Activated CD4-positive, alpha-beta T cell treated with anti-CD3 and anti-CD28 coated beads, Interleukin-2, amount 10 ng/mL, durations not matched to agents 7 days and 5 days (primary cell): ENCODE data around the gene SND1. TPM values are rescaled to one million over a fixed set of nuclear protein-coding genes. Genes with fewer than 3 reads are reported as not detected.

Experiments used
- CTCF ChIA-PET: fragments of 350-600 bp; sonication (Branson Sonifier 250); formaldehyde crosslinking; loops from one replicate; lab custom pipeline; 2021; ENCODE audit warnings: antibody characterized with exemption; lab: Charles Lee
- POLR2A ChIA-PET: fragments of 350-600 bp; sonication (Branson Sonifier 250); formaldehyde crosslinking; loops from one replicate; lab custom pipeline; 2021; ENCODE audit warnings: antibody characterized with exemption; lab: Charles Lee
- DNase-seq: peaks from one replicate; pipeline ENCODE4 v3.0.0-alpha.2; 2020
- H3K27ac Mint-ChIP-seq: one replicate; pipeline ENCODE4 v1.8.0; 2021; ENCODE audit warnings: mild to moderate bottlenecking, moderate library complexity, mixed read lengths
- H3K27me3 Mint-ChIP-seq: one replicate; pipeline ENCODE4 v1.8.0; 2021; ENCODE audit warnings: mixed read lengths
- H3K36me3 Mint-ChIP-seq: one replicate; pipeline ENCODE4 v1.8.0; 2021; ENCODE audit warnings: low read depth, mixed read lengths
- H3K4me1 Mint-ChIP-seq: one replicate; pipeline ENCODE4 v1.8.0; 2021; ENCODE audit warnings: mixed read lengths
- H3K4me3 Mint-ChIP-seq: one replicate; pipeline ENCODE4 v1.8.0; 2021; ENCODE audit warnings: mild to moderate bottlenecking, moderate library complexity, mixed read lengths
- H3K9me3 Mint-ChIP-seq: one replicate; pipeline ENCODE4 v1.8.0; 2021; ENCODE audit warnings: mixed read lengths
- total RNA-seq, 2 experiments: library from RNA; stranded (reverse); gene quantifications; one replicate each; pipeline ENCODE4 v1.2.3, GENCODE V29; 2021

SND1 gene
- total RNA-seq, 2 experiments from 2014 or later, result 141 to 163 TPM

DNA sequence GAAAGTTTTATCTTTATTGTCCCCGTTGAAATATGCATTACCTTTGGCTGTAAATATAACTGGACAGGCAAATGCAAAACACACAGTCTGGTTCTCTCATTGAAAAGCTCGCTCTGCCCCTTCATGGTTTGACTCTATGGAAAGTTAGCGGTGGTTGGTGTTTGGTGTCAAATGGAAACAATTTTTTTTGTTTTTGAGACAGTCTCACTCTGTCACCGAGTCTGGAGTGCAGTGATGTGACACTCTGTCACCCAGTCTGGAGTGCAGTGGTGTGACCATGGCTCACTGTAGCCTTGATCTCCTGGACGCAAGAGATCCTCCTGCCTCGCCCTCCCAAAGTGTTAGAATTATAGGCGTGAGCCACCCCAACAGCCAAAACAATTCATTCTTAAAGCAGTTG, 229.6 kb downstream of the SND1 start:
- Mint-ChIP-seq H3K36me3 (peaks cover 4% of the 10 kb centered on the region), H3K9me3 (no peaks in the 10 kb centered on the region), H3K27me3 (no peaks in the 10 kb centered on the region), H3K4me1 (peaks cover 6% of the 10 kb centered on the region), H3K4me3 (no peak overlapping the region), H3K27ac (no peak overlapping the region)
- no peak for DNase-seq
- ChIA-PET POLR2A (no interaction called here), CTCF (no interaction called here)

DNA sequence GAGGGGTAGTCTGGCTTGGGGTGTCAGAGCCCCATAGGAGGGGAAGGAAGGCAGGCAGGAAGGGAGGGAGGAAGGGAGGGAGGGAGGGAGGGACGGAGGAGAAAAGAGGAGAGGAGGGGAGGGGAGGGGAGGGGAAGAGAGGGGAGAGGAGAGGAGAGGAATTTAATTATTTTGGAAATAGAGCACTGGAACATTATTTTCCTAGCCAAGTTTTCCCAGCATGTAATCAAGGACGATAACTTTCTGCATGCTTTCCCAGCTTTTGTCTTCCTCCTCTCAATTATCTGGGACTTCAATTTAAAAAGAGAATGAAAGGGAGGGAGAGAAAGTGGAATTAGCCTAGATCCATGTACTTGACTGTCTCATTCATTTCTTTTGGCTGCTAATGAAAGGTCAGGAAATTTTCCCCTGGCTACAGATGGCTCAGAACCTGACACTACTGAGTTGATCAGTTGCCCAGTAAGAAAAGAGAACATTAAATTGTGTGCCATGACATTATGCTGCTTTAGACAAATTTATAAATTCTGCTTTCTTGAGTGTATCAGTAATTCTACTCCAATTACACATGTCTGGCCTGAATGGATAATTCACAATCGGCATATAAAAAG, 230.4 kb downstream of the SND1 start:
- ChIA-PET CTCF (no interaction called here), POLR2A (no interaction called here)
- no peaks in the 10 kb centered on the region for H3K27me3 Mint-ChIP-seq
- peaks cover 7% of the 10 kb centered on the region for H3K36me3 Mint-ChIP-seq
- DNase-seq, result no peak
- H3K4me1 Mint-ChIP-seq, result peaks cover 6% of the 10 kb centered on the region
- H3K4me3 Mint-ChIP-seq, result no peak overlapping the region
- no peak overlapping the region for H3K27ac Mint-ChIP-seq
- H3K9me3 Mint-ChIP-seq, result no peaks in the 10 kb centered on the region

DNA sequence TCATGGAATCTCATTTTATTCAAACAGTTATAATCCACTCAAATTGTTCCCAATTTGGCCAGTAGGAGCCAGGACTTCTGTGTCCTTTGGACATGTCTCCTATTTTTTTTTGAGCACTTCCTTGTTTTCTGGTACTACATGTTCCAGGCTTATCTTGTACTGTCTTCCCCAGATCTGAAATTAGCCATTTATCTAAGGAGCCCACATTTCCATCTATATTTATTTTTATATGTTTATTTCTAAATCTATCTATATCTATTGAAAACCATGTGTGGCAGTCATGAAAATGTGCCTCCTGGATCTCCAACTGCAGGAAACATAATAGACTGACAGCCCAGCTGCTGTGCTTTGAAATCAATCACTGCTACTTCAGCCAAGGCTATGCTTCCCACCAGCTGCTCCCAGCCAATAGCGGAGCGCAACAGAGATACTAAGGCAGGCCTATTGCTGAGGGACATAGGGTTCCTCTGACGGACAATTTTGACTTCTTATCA, 232.1 kb downstream of the SND1 start:
- CTCF ChIA-PET, result no interaction called here
- POLR2A ChIA-PET, result no interaction called here
- H3K27me3 Mint-ChIP-seq, result no peaks in the 10 kb centered on the region
- no peak overlapping the region for H3K27ac Mint-ChIP-seq
- H3K4me1 Mint-ChIP-seq, result peaks cover 6% of the 10 kb centered on the region
- H3K4me3 Mint-ChIP-seq, result no peak overlapping the region
- DNase-seq, result no peak
- no peaks in the 10 kb centered on the region for H3K9me3 Mint-ChIP-seq
- peaks cover 9% of the 10 kb centered on the region for H3K36me3 Mint-ChIP-seq

DNA sequence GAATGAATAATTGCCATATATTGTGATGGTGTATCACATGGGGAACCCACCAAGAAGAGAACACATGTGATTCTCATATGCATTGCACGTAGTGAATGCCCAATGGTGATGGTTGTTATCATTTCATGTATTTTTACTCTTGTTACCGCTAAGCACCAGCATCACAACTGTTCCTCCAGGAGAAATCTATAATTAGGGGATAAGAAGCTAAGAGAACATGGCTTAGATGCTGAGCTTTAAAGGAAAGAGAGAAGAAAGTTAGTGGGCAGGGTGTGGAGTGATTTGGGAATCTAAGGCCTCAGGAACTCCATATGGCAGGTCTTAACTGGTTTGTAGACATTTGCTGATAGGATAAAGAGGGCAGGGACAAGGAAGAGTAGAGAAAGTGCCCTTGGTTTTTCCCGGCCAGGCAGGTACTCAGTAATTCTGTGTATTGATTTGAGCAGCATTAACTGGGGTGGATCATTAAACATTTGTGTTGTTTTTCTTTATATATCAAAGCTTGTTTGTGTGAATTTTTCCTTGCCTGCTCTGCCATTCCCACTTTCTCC, 233.3 kb downstream of the SND1 start:
- Mint-ChIP-seq H3K27me3 (no peaks in the 10 kb centered on the region), H3K4me3 (no peak overlapping the region), H3K4me1 (peaks cover 5% of the 10 kb centered on the region), H3K9me3 (no peaks in the 10 kb centered on the region), H3K27ac (no peak overlapping the region), H3K36me3 (peaks cover 18% of the 10 kb centered on the region)
- ChIA-PET CTCF (no interaction called here), POLR2A (no interaction called here)
- no peak for DNase-seq

DNA sequence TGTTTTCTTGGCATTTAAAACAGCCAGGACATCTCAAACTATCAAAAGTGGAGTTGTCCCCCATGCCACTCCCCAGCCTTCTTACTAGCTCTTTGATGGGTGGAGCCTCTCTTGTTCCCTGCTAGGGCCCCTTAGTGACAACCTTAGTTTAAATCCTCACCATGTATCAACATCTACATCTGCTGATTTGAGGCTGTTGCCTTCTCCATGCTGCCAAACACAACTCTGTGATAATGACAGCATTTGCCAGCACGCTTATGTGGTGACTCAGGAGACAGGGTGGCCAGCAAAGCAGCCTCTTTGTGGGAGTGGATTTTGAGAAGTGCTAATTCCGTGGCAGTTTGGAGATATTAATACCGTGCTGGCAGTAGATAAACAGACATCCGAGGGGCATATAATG, 233.8 kb downstream of the SND1 start:
- Mint-ChIP-seq H3K9me3 (no peaks in the 10 kb centered on the region), H3K36me3 (peaks cover 22% of the 10 kb centered on the region), H3K27me3 (no peaks in the 10 kb centered on the region), H3K4me3 (no peak overlapping the region), H3K4me1 (no peaks in the 10 kb centered on the region), H3K27ac (no peak overlapping the region)
- DNase-seq, result no peak
- POLR2A ChIA-PET, result no interaction called here
- CTCF ChIA-PET, result no interaction called here

DNA sequence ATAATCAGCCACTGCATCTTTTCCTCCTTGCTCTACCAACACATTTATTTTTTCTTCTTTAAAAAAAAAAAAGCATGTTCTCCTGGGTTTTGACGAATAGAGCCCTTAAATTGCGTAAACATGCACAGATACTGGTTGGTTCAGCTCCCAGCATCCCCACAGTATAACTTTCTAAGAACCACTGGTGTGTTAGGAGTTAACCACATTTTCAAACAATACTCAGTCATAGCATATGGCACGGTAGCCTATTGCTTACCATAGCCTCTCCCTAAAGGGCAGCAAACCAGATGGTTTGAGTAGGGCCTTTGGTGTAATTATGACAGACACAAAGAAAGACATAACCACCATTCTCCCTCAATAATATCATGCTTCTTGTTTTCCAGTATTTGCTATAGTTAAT, 234.3 kb downstream of the SND1 start:
- Mint-ChIP-seq H3K4me1 (no peaks in the 10 kb centered on the region), H3K27me3 (no peaks in the 10 kb centered on the region), H3K4me3 (no peak overlapping the region), H3K27ac (no peak overlapping the region), H3K9me3 (no peaks in the 10 kb centered on the region), H3K36me3 (peaks cover 22% of the 10 kb centered on the region)
- ChIA-PET CTCF (no interaction called here), POLR2A (no interaction called here)
- no peak for DNase-seq

GRCh38 chr7:127887096-127887495, 235.1 kb downstream of the SND1 start:
- DNase-seq, result no peak
- Mint-ChIP-seq H3K4me1 (no peaks in the 10 kb centered on the region), H3K27ac (no peak overlapping the region), H3K9me3 (no peaks in the 10 kb centered on the region), H3K36me3 (peaks cover 22% of the 10 kb centered on the region), H3K27me3 (no peaks in the 10 kb centered on the region), H3K4me3 (no peak overlapping the region)
- ChIA-PET CTCF (interaction anchor here (0.6 kb wide), 1 partner anchor 201 kb away, joined by 3 read pairs; no protein-coding TSS in a partner anchor), POLR2A (no interaction called here)

- Mint-ChIP-seq H3K27ac (no peak overlapping the region), H3K4me1 (no peaks in the 10 kb centered on the region), H3K4me3 (no peak overlapping the region), H3K27me3 (no peaks in the 10 kb centered on the region), H3K36me3 (peaks cover 26% of the 10 kb centered on the region), H3K9me3 (no peaks in the 10 kb centered on the region)
- DNase-seq, result no peak
- ChIA-PET CTCF (no interaction called here), POLR2A (interaction anchor here (0.6 kb wide), 1 partner anchor 229 kb away, joined by 3 read pairs; no protein-coding TSS in a partner anchor)
These were observed 235.6 kb downstream of the SND1 start for GRCh38 chr7:127887631-127888030.

- H3K27ac Mint-ChIP-seq, result no peak overlapping the region
- H3K36me3 Mint-ChIP-seq, result peaks cover 28% of the 10 kb centered on the region
- POLR2A ChIA-PET, result interaction anchor here (0.6 to 0.7 kb wide), 2 partner anchors 230 to 557 kb away, joined by 3 to 5 read pairs; no protein-coding TSS in a partner anchor
- no peaks in the 10 kb centered on the region for H3K27me3 Mint-ChIP-seq
- no peaks in the 10 kb centered on the region for H3K9me3 Mint-ChIP-seq
- DNase-seq, result no peak
- CTCF ChIA-PET, result no interaction called here
- H3K4me1 Mint-ChIP-seq, result no peaks in the 10 kb centered on the region
- H3K4me3 Mint-ChIP-seq, result no peak overlapping the region
These were observed 236.4 kb downstream of the SND1 start for GRCh38 chr7:127888411-127888810.

DNA sequence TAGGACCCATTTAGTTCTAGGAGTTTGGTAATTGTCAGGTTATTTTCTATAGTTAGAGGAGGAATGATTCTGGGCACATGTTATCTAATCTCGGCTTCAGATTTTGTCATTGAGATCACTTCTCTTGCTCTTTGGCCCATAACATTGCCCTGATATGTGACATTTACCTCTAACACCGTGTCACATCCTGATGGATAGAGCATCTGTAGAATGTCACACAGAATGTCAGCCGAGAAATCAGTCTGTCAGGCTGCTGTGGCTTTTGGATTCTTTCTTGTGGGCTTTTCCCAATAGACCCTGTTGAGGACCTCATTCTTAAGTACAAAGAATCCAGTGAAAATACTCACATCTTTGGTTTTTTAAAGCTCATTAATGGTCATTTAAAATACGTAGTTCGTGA, 236.8 kb downstream of the SND1 start:
- ChIA-PET CTCF (no interaction called here), POLR2A (no interaction called here)
- H3K36me3 Mint-ChIP-seq, result peaks cover 30% of the 10 kb centered on the region
- H3K4me3 Mint-ChIP-seq, result no peak overlapping the region
- no peaks in the 10 kb centered on the region for H3K27me3 Mint-ChIP-seq
- no peak overlapping the region for H3K27ac Mint-ChIP-seq
- no peaks in the 10 kb centered on the region for H3K4me1 Mint-ChIP-seq
- no peaks in the 10 kb centered on the region for H3K9me3 Mint-ChIP-seq
- no peak for DNase-seq

DNA sequence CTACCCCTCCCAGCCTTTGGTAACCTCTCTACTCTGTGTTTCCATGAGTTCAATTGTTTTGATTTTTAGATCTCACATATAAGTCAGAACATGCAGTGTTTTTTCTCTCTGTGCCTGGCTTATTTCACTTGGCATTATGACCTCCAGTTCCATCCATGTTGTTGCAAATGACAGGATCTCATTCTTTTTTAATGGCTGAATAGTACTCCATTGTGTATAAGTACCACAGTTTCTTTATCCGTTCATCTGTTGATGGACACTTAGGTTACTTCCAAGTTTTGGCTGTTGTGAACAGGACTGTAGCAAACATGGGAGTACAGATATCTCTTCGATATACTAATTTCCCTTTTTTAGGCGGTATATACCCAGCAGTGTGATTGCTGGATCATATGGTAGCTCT, 237.7 kb downstream of the SND1 start:
- H3K27me3 Mint-ChIP-seq, result no peaks in the 10 kb centered on the region
- no peaks in the 10 kb centered on the region for H3K9me3 Mint-ChIP-seq
- CTCF ChIA-PET, result no interaction called here
- DNase-seq, result no peak
- H3K4me3 Mint-ChIP-seq, result no peak overlapping the region
- POLR2A ChIA-PET, result no interaction called here
- H3K27ac Mint-ChIP-seq, result no peak overlapping the region
- H3K36me3 Mint-ChIP-seq, result peaks cover 28% of the 10 kb centered on the region
- H3K4me1 Mint-ChIP-seq, result no peaks in the 10 kb centered on the region

DNA sequence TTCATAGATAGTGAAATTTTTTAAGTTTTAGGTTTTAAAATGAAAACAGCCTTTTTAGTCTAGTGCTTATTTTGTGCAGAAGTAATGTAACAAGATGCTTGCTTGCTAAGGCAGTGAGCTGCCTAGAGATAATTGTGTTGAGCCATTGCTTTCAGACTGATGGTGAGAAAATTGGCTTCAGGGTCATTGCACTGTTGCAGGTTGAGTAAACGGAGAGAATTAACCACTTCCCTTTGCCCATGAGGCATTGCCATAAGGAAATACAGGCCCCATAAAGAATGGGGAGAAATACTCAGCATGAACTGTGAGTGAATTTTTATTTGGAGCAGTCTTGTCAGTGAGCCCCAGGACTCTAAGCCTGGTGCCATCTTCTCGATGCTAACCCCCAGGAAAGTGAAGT, 238.7 kb downstream of the SND1 start:
- H3K9me3 Mint-ChIP-seq, result no peaks in the 10 kb centered on the region
- no peak overlapping the region for H3K27ac Mint-ChIP-seq
- no peaks in the 10 kb centered on the region for H3K4me1 Mint-ChIP-seq
- H3K27me3 Mint-ChIP-seq, result no peaks in the 10 kb centered on the region
- peaks cover 28% of the 10 kb centered on the region for H3K36me3 Mint-ChIP-seq
- CTCF ChIA-PET, result no interaction called here
- POLR2A ChIA-PET, result no interaction called here
- no peak overlapping the region for H3K4me3 Mint-ChIP-seq
- DNase-seq, result no peak

GRCh38 chr7:127891144-127891543, 239.2 kb downstream of the SND1 start:
- no peak for DNase-seq
- ChIA-PET POLR2A (no interaction called here), CTCF (no interaction called here)
- Mint-ChIP-seq H3K4me1 (no peaks in the 10 kb centered on the region), H3K27ac (no peak overlapping the region), H3K36me3 (peaks cover 28% of the 10 kb centered on the region), H3K9me3 (no peaks in the 10 kb centered on the region), H3K4me3 (no peak overlapping the region), H3K27me3 (no peaks in the 10 kb centered on the region)
